GM18519 (cell line): Measurements from ENCODE around the gene CCL14.
"Not testable (repeated sequence)": the region's sequence is repeated elsewhere in the genome, so short reads cannot be mapped to it uniquely, and the experiment has no call there.

Experiments
- ATAC-seq: cut with Tn5 transposase; IDR thresholded peaks from one replicate; pipeline ENCODE4 v1.9.1; 2021; ENCODE audit warnings: mild to moderate bottlenecking, moderate library complexity; ENCODE audit not compliant: unreplicated experiment, low FRiP score

CCL14 gene

GRCh38 chr17:35986643-35987042, at the start of gene CCL14:
Gene CCL14 (minus strand): TSS chr17:35986729. CDS start chr17:35986649, 80 bp downstream.
- no peak for ATAC-seq

GRCh38 chr17:36036235-36036634, 49.7 kb upstream of the CCL14 start:
- ATAC-seq = no peak

- no peak for ATAC-seq
These were observed 47.6 kb upstream of the CCL14 start for GRCh38 chr17:36034127-36034526.

- no peak for ATAC-seq
These were observed 44.4 kb upstream of the CCL14 start for GRCh38 chr17:36030956-36031355.

- no peak for ATAC-seq
These were observed 41.2 kb upstream of the CCL14 start for GRCh38 chr17:36027761-36028160.

GRCh38 chr17:36024106-36024869, 37.8 kb upstream of the CCL14 start:
- ATAC-seq = no peak

- no peak for ATAC-seq
These were observed 32.9 kb upstream of the CCL14 start for GRCh38 chr17:36019423-36019822.

GRCh38 chr17:36017799-36018198, 31.3 kb upstream of the CCL14 start, which contains the start of gene CCL23:
Gene CCL23 (minus strand): TSS chr17:36017972. CDS start chr17:36017897, 75 bp downstream.
- no peak for ATAC-seq

GRCh38 chr17:36016555-36016954, 30.0 kb upstream of the CCL14 start:
- ATAC-seq = no peak

- ATAC-seq = not testable (repeated sequence)
These were observed 29.4 kb upstream of the CCL14 start for GRCh38 chr17:36015895-36016294.

- no peak for ATAC-seq
These were observed 28.4 kb upstream of the CCL14 start for GRCh38 chr17:36014946-36015345.

GRCh38 chr17:36011201-36011600, 24.7 kb upstream of the CCL14 start:
- no peak for ATAC-seq

GRCh38 chr17:36008998-36009665, 22.6 kb upstream of the CCL14 start:
- no peak for ATAC-seq

GRCh38 chr17:36004594-36005108, 18.1 kb upstream of the CCL14 start:
- ATAC-seq = no peak

- no peak for ATAC-seq
These were observed 16.1 kb upstream of the CCL14 start for GRCh38 chr17:36002631-36003030.

- no peak for ATAC-seq
These were observed 15.5 kb upstream of the CCL14 start for GRCh38 chr17:36001862-36002603.

GRCh38 chr17:36001110-36001771, 14.7 kb upstream of the CCL14 start, which contains the start of gene CCL15:
Gene CCL15 (minus strand): TSS chr17:36001553. CDS start chr17:36001492, 61 bp downstream.
- ATAC-seq = no peak

- ATAC-seq = no peak
These were observed 14.2 kb upstream of the CCL14 start for GRCh38 chr17:36000732-36001109.

- no peak for ATAC-seq
These were observed 12.2 kb upstream of the CCL14 start for GRCh38 chr17:35998756-35999155.

- no peak for ATAC-seq
These were observed 11.6 kb upstream of the CCL14 start for GRCh38 chr17:35998018-35998545.
